HG03039 (cell line): ENCODE measurements around the gene CD2BP2.
A peak's percentile ranks its signal among the peaks of the same experiment; 100 is the strongest.
"Not testable (repeated sequence)": the region's sequence is repeated elsewhere in the genome, so short reads cannot be mapped to it uniquely, and the experiment has no call there.

Source experiments
- ATAC-seq: cut with Tn5 transposase; IDR thresholded peaks from one replicate; pipeline ENCODE4 v1.9.1; 2021; ENCODE audit warnings: mild to moderate bottlenecking, moderate library complexity; ENCODE audit not compliant: unreplicated experiment

The CD2BP2 gene

GRCh38 chr16:30355144-30355953 is at the start of gene CD2BP2:
Gene CD2BP2 (minus strand): TSS chr16:30355308. CDS start chr16:30354681, 627 bp downstream.
- peak; percentile 55 for ATAC-seq

GRCh38 chr16:30401768-30402425 is 46.8 kb upstream of the CD2BP2 start:
- no peak for ATAC-seq

- no peak for ATAC-seq
Observed at GRCh38 chr16:30399435-30400186, 44.5 kb upstream of the CD2BP2 start.

- ATAC-seq: no peak
Observed at GRCh38 chr16:30398661-30399434, 43.7 kb upstream of the CD2BP2 start.

GRCh38 chr16:30397776-30398660 is 42.9 kb upstream of the CD2BP2 start:
- no peak for ATAC-seq

GRCh38 chr16:30397056-30397455 is 41.9 kb upstream of the CD2BP2 start:
- ATAC-seq: no peak

- ATAC-seq: not testable (repeated sequence)
Observed at GRCh38 chr16:30396627-30397026, 41.5 kb upstream of the CD2BP2 start.

- ATAC-seq: no peak
Observed at GRCh38 chr16:30395992-30396585, 41.0 kb upstream of the CD2BP2 start.

GRCh38 chr16:30395155-30395991 is 40.3 kb upstream of the CD2BP2 start, which contains the start of gene ZNF48:
Gene ZNF48 (plus strand): TSS chr16:30395420. CDS start chr16:30395795, 375 bp downstream.
- peak; percentile 57 for ATAC-seq

- no peak for ATAC-seq
Observed at GRCh38 chr16:30394592-30395154, 39.6 kb upstream of the CD2BP2 start.

GRCh38 chr16:30383521-30383920 is 28.4 kb upstream of the CD2BP2 start:
- ATAC-seq: no peak

- no peak for ATAC-seq
Observed at GRCh38 chr16:30382111-30382881, 27.2 kb upstream of the CD2BP2 start, which contains the start of gene SEPTIN1. Gene SEPTIN1 (minus strand): TSS chr16:30382561. CDS start chr16:30382542, 19 bp downstream.

- ATAC-seq: no peak
Observed at GRCh38 chr16:30381291-30382041, 26.4 kb upstream of the CD2BP2 start.

GRCh38 chr16:30380803-30381208 is 25.7 kb upstream of the CD2BP2 start:
- ATAC-seq: no peak

- no peak for ATAC-seq
Observed at GRCh38 chr16:30380072-30380802, 25.1 kb upstream of the CD2BP2 start.
